Parietal lobe (tissue), 1 donor: ENCODE data around the gene GANC. TPM values are rescaled to one million over a fixed set of nuclear protein-coding genes. Genes with fewer than 3 reads are reported as not detected.

Experiments
- total RNA-seq: library from RNA; depleted of rRNA; stranded (reverse); fragments of >200 nt; gene quantifications from one replicate; pipeline ENCODE4 v1.2.3, GENCODE V29; 2014

Gene GANC, protein sequence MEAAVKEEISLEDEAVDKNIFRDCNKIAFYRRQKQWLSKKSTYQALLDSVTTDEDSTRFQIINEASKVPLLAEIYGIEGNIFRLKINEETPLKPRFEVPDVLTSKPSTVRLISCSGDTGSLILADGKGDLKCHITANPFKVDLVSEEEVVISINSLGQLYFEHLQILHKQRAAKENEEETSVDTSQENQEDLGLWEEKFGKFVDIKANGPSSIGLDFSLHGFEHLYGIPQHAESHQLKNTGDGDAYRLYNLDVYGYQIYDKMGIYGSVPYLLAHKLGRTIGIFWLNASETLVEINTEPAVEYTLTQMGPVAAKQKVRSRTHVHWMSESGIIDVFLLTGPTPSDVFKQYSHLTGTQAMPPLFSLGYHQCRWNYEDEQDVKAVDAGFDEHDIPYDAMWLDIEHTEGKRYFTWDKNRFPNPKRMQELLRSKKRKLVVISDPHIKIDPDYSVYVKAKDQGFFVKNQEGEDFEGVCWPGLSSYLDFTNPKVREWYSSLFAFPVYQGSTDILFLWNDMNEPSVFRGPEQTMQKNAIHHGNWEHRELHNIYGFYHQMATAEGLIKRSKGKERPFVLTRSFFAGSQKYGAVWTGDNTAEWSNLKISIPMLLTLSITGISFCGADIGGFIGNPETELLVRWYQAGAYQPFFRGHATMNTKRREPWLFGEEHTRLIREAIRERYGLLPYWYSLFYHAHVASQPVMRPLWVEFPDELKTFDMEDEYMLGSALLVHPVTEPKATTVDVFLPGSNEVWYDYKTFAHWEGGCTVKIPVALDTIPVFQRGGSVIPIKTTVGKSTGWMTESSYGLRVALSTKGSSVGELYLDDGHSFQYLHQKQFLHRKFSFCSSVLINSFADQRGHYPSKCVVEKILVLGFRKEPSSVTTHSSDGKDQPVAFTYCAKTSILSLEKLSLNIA (N-terminal part only)
- total RNA-seq: 21.0 TPM

DNA sequence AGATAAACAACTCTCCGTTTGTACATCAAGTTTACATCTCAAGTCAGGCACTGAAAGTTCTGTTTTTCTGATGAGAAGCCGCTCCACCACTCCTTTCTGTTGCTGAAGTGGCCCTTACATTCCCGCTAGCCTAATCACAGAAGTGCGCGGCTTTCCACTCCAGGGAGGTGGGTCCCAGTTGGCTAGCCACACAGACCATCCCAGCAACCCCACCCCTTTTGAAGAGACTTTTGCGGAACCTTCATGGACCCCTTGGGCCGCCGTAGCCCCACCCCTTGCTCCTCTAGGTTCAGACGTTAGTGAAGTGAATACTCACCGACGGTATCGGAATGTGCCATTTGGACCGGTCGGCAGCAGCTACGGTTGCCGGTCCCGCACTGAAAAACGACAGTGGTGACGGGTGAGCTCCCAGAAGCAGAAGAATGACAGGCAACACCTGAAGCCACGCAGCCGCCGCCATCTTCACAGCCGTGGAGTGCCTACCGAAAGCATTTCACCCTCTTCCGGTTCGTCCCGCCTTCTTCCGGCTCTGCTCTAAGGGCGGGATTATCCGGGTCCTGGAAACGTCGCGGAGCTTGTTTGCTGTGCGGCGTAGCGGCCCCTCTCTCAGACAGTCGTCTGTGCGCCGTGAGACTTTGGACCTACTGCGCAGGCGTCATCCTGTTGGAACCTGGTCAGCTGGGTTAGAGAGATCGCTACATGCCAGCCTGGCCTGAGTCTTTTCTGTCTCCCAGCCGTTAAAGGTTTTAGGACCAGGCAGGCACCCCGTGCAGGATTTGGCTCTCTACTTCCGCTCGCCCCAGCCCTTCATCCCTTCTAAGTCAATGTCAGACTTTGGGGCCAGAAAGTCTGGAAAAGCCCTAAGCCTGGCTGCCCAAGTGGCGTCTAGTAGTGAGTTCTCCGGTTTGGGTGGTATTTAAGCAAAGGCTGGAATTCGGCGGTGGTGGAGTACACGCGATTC, at the start of gene GANC, which contains the start of gene TMEM87A:
TSS of gene GANC (plus strand) at position 263 of the 961 bp plus-strand sequence. CDS start 1,281 bp downstream, outside the sequence.
TSS of gene TMEM87A (minus strand) at position 495 of the 961 bp plus-strand sequence. CDS start at position 460, 35 bp downstream.

DNA sequence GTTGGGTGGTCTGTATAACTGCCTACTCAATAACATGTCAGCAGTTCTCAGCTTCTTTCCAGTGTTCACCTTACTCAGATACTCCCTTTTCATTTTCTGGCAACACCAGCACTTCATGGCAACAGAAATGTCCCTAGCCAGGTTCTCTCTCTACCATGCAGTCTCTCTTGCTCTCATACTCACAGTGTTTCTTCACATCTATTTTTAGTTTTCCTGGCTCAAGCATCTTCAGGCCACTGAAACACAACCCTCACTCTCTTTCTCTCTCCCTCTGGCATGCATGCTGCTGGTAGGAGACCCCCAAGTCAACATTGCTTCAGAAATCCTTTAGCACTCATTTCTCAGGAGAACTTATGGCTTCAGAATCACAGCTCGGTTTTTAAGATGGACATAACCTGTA, 86.2 kb downstream of the GANC start, which contains the start of gene CAPN3:
TSS of gene CAPN3 (plus strand) at position 253 of the 400 bp plus-strand sequence. CDS start 305 bp downstream, outside the sequence.

Other genes starting within 250 kb of the GANC start
- gene PLA2G4D, start 178.6 kb upstream of the GANC start, total RNA-seq: not detected
- not detected for gene PLA2G4F, start 116.6 kb upstream of the GANC start, total RNA-seq
- 109 TPM for gene VPS39, start 64.9 kb upstream of the GANC start, total RNA-seq
- 76.1 TPM for gene TMEM87A, start 232 bp downstream of the GANC start, total RNA-seq
- 1.9 TPM for gene CAPN3, start 86.3 kb downstream of the GANC start, total RNA-seq
- gene ZNF106, start 217.9 kb downstream of the GANC start, total RNA-seq: 61.7 TPM
- gene SNAP23, start 222.4 kb downstream of the GANC start, total RNA-seq: 32.9 TPM